HG03571 (cell line): Measurements from ENCODE around the gene SPDYE1.
"Not testable (repeated sequence)": the region's sequence is repeated elsewhere in the genome, so short reads cannot be mapped to it uniquely, and the experiment has no call there.

Experiments used
- ATAC-seq: cut with Tn5 transposase; IDR thresholded peaks from one replicate; pipeline ENCODE4 v1.9.1; 2021; ENCODE audit not compliant: unreplicated experiment

Gene SPDYE1, protein sequence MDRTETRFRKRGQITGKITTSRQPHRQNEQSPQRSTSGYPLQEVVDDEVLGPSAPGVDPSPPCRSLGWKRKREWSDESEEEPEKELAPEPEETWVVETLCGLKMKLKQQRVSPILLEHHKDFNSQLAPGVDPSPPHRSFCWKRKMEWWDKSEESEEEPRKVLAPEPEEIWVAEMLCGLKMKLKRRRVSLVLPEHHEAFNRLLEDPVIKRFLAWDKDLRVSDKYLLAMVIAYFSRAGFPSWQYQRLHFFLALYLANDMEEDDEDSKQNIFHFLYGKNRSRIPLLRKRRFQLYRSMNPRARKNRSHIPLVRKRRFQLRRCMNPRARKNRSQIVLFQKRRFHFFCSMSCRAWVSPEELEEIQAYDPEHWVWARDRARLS

DNA sequence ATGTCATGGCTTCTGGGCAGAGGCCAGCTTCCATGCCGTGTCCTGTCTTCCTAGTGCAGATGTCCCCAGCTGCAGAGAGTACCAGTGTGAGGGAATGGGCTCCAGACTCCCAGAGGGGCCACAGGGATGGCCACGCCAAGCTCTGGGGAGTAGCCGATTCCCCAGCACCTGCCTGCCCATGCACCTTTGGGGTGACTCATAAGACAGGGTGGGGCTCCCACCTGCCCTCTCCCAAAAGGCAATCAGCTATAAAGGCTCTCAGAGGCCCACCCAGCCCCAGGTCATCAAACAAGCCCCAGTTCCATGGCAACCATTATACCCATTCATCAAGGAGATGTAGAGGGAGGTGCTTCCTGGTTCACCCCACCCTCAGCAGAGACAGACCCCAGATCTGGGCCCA, at the start of gene SPDYE1:
Gene SPDYE1, plus strand, starts transcription at position 366 of the 400 bp plus-strand sequence. CDS start 2,053 bp downstream, outside the sequence.
- ATAC-seq: not testable (repeated sequence)

- ATAC-seq: no peak
These were observed 45.7 kb upstream of the SPDYE1 start for GRCh38 chr7:43952028-43952427.

DNA sequence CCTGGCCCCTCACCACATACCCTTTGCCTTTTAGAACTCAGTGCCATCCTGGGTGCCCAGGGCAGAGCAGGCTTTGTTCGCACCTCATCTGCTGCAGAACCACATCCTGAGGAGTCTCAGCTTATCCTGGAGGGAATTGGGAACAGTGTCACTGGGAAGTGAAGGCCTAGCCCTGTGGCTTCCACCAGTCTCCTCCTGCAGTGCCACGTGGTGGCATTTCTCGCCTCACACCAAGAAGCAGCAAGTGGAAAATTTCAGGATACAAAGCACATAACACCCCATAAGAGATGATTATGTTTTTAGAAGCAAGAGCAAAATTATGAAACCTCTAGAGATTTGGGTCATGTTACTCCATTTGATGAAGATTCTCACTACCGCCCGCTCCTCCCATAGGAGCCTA, 44.6 kb upstream of the SPDYE1 start:
- no peak for ATAC-seq

- ATAC-seq: peak; percentile 81
These were observed 43.0 kb upstream of the SPDYE1 start for GRCh38 chr7:43954524-43955228.

DNA sequence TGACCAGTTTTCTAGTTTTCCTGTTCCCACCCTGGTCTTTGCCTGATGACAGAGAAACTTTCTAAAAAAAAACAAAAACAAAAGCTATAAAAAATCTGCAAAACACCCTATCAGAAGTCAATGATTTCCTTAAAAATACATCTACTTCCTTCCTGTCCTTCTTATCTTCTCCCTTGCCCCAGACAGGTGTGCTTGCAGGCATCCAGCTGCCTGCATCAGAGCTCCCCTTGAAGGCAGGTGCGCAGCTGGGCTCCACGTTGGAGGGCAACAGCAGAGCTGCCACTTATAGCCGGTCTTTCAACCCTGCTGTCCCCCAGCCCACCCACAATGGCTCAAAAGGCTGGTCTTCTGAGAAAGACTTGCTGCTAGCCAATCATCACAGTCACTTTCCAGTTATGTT, 41.7 kb upstream of the SPDYE1 start:
- ATAC-seq: no peak

GRCh38 chr7:43960933-43961332, 36.8 kb upstream of the SPDYE1 start:
- no peak for ATAC-seq

DNA sequence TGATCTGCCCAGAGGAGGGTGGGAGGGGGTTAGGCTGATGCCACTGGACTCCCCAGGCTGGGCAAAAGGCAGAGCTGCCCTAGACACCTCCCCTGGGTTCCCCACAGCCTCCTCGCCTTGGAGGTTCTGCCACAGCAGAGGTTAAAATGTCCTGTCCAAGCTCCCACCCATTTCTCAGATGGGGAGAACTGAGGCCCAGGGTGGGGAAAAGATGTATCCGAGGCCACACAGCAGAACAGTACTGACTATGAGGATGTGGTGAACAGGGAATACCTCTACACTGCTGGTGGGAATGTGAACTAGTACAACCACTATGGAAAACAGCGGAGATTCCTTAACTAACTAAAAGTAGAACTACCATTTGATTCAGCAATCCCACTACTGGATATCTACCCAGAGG, 31.3 kb upstream of the SPDYE1 start:
- ATAC-seq: not testable (repeated sequence)

GRCh38 chr7:43968172-43969040, 29.3 kb upstream of the SPDYE1 start:
- not testable (repeated sequence) for ATAC-seq

DNA sequence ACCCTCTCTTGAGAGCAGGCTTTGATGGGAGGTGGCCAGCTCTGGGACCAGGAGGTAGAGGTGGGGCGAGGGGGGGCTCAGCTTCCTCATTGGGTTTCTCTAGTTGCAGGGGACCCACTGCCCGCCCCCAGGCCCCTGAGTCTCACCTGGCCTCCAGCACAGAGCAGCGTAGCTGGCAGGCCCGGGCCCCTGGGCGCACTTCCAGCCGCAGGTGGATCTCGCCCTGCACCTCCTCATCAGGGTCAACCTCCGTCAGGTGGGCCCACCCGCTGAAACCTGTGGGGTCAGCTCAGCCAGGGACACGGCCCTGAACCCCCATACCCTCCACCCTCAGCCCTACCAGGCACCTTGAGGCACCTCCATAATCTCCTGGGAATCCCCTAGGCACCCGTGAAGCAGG, 28.1 kb upstream of the SPDYE1 start:
- ATAC-seq: not testable (repeated sequence)

GRCh38 chr7:43970698-43971097, 27.0 kb upstream of the SPDYE1 start:
- not testable (repeated sequence) for ATAC-seq

GRCh38 chr7:43974033-43974573, 23.6 kb upstream of the SPDYE1 start:
- not testable (repeated sequence) for ATAC-seq

GRCh38 chr7:43974725-43975482, 22.8 kb upstream of the SPDYE1 start:
- not testable (repeated sequence) for ATAC-seq

DNA sequence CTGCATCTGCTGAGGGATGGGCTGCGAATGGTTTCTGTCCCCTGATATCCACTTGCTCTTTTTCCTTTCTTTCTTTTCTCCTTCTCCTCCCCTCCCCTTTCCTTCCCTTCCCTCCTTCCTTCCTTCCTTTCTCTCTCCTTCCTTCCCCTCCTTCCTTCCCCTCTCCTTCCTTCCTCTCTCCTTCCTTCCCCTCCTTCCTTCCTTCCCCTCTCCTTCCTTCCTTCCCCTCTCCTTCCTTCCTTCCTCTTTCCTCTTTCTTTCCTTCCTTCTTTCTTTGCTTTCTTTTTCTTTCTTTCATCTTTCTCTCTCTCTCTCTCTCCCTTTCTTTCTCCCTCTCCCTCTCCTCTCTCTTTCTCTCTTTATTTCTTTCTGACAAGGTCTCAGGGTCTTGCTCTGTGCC, 20.2 kb upstream of the SPDYE1 start:
- no peak for ATAC-seq

- not testable (repeated sequence) for ATAC-seq
These were observed 19.6 kb upstream of the SPDYE1 start for GRCh38 chr7:43978102-43978501.

GRCh38 chr7:43982848-43983247, 14.8 kb upstream of the SPDYE1 start:
- ATAC-seq: not testable (repeated sequence)

DNA sequence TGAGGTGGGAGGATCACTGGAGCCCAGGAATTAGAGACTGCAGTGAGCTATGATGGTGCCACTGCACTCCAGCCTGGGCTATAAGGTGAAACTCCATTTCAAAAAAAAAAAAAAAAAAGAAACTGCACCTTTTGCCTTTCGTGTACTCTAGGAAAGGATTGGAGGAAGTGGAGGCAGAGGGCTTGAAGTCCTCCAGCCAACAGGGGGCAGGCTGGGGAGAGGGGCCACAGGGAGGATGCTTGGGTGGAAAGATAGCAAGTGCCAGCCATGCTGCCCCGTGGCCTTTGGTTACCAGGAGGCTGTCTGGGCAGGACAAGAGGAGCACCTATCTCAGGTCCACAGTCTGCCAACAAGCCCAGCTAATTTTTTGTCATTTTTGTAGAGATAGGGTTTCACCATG, 14.0 kb upstream of the SPDYE1 start:
- ATAC-seq: not testable (repeated sequence)

- peak; percentile 67 for ATAC-seq
These were observed 11.5 kb upstream of the SPDYE1 start for GRCh38 chr7:43985904-43986864.

DNA sequence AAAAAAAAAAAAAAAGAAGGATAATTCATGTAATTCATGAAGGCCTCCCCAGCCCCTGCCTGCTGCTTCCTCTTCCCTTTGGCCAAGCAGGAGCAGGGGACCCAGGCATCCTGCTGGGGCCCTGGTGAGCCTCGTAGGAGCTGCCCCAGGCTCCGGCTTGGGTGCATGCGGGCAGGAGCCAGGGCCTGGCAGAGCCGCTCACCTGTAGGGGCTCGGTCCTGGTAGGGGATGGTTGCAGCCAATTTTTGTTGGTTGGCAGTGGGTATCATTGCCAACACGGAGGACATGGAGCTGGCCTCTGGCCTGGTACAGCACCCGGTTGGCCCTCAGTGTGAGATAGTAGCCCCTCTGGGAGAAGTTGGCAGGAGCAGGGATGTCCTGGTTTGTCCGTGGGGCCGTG, 10.2 kb upstream of the SPDYE1 start:
- not testable (repeated sequence) for ATAC-seq

DNA sequence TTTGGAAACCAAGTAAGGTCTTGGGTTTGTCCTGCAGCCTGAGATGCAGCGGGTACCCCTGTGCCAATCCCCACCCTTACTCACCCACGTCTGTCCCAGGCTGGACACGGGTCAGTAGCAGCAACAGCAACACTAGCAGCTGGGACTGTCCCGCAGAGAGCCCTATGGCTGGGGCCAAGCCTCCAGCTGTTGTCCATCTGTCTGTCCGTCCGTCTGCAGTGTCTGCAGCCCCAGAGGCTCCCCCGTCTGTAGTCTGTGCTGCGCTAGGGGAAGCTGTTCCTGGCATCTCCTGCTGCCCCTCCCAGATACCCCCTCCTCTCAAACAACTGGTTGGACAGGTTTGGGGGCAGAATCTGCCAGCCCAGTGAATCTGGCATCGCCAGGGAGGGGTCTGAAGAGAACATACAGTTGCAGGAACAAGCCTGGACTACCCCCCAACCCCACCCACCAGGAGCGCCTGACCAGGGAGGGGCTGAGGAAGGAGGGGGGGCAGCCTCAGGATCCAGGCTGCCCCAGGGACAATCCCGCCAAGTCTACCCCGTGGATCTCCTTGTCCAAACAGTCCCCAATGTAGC, 7.6 kb upstream of the SPDYE1 start:
- not testable (repeated sequence) for ATAC-seq
